HCT116 (cell line): ENCODE measurements around the gene AGL. TPM values are rescaled to one million over a fixed set of nuclear protein-coding genes. Genes with fewer than 3 reads are reported as not detected.

Experiments used
- ATAC-seq: fragments of 200-7000 bp; cut with Tn5 transposase; 2 replicates; pipeline ENCODE4 v1.9.1; 2020; ENCODE audit warnings: mild to moderate bottlenecking, moderate library complexity
- BruUV-seq: library from RNA; stranded (reverse); fragments of 400-500 nt; replicated peaks from 2 replicates; lab custom pipeline; 2021; lab: Mats Ljungman, UMichigan
- CTCF ChIA-PET: fragments of 300-600 bp; sonication (Branson Sonifier 250); formaldehyde crosslinking; loops from one replicate; lab custom pipeline; 2021; ENCODE audit warnings: antibody characterized with exemption; lab: Charles Lee
- POLR2A ChIA-PET: fragments of 300-600, 350-600 bp; sonication (Branson Sonifier 250); formaldehyde crosslinking; loops from one replicate; lab custom pipeline; 2021; ENCODE audit warnings: antibody characterized with exemption; lab: Charles Lee
- RAD21 ChIA-PET, 2 experiments: fragments of 300-600 bp; sonication (Branson Sonifier 250); formaldehyde crosslinking; loops; one replicate each; lab custom pipeline; 2023; ENCODE audit warnings: low total read pairs in 2 of 2; ENCODE audit not compliant: uncharacterized antibody in 2 of 2, unreplicated experiment in 2 of 2, low non-redundant PET in 1 of 2; lab: Charles Lee
- DNase-seq: peaks from one replicate; pipeline ENCODE4 v3.0.0-alpha.2; 2010; ENCODE audit warnings: low read depth, low spot score
- H2AFZ ChIP-seq: fragments of 200-600 bp; shearing (Covaris generic), sonication (generic); 2 replicates; pipeline ENCODE4 v1.6.1; 2017; ENCODE audit warnings: low read depth, mixed run types, mixed read lengths, antibody characterized with exemption, low read length; ENCODE audit not compliant: poor library complexity, severe bottlenecking
- H3K27ac ChIP-seq: 2 replicates; pipeline ENCODE4 v1.5.1; 2012; ENCODE audit warnings: low read depth, low read length
- H3K27me3 ChIP-seq: fragments of 200-600 bp; sonication (generic); 2 replicates; pipeline ENCODE4 v1.6.1; 2016; ENCODE audit warnings: mixed run types, low read length, mixed read lengths; ENCODE audit not compliant: insufficient read depth
- H3K36me3 ChIP-seq, 2 experiments: fragments of 200-500 bp in 1 of 2; fragments of 200-600 bp in 1 of 2; sonication (Bioruptor generic) in 1 of 2; sonication (generic) in 1 of 2; 2 replicates each; pipeline versions ENCODE4 v1.5.1 to v1.6.1; 2014 to 2016; ENCODE audit warnings: low read length in 2 of 2, inconsistent platforms in 1 of 2, mixed read lengths in 1 of 2, mixed run types in 1 of 2; ENCODE audit not compliant: insufficient read depth in 2 of 2, control insufficient read depth in 1 of 2
- H3K4me1 ChIP-seq, 2 experiments: fragments of 200-600 bp in 1 of 2; sonication (generic) in 1 of 2; 2 replicates each; pipeline versions ENCODE4 v1.5.1 to v1.6.1; 2012 to 2017; ENCODE audit warnings: low read length in 2 of 2, inconsistent platforms in 1 of 2, mild to moderate bottlenecking in 1 of 2, mixed read lengths in 1 of 2, mixed run types in 1 of 2, moderate library complexity in 1 of 2; ENCODE audit not compliant: insufficient read depth in 2 of 2, control insufficient read depth in 1 of 2
- H3K4me2 ChIP-seq: fragments of 200-600 bp; sonication (generic); 2 replicates; pipeline ENCODE4 v1.6.1; 2017; ENCODE audit warnings: mixed run types, low read length, mixed read lengths
- H3K4me3 ChIP-seq, 2 experiments: fragments of 200-600 bp in 1 of 2; sonication (generic) in 1 of 2; replicated peaks in 1 of 2; 2 replicates each; pipeline ENCODE4 v1.5.1; 2011 to 2016; ENCODE audit warnings: low read length in 2 of 2, control low read depth in 1 of 2, low read depth in 1 of 2, mild to moderate bottlenecking in 1 of 2, mixed read lengths in 1 of 2, mixed run types in 1 of 2
- H3K79me2 ChIP-seq: fragments of 200-600 bp; sonication (generic); 2 replicates; pipeline ENCODE4 v1.6.1; 2017; ENCODE audit warnings: mild to moderate bottlenecking, mixed run types, low read length, moderate library complexity, mixed read lengths; ENCODE audit not compliant: insufficient read depth
- H3K9ac ChIP-seq: fragments of 200-600 bp; sonication (generic); 2 replicates; pipeline ENCODE4 v1.6.1; 2016; ENCODE audit warnings: low read length, mixed read lengths
- H3K9me2 ChIP-seq: fragments of 200-600 bp; sonication (generic), shearing (Covaris generic); 2 replicates; pipeline ENCODE4 v1.6.1; 2017; ENCODE audit warnings: mixed run types, mild to moderate bottlenecking, moderate library complexity; ENCODE audit not compliant: insufficient read depth
- H3K9me3 ChIP-seq, 2 experiments: fragments of 200-500 bp in 1 of 2; fragments of 200-600 bp in 1 of 2; sonication (Bioruptor generic) in 1 of 2; sonication (generic) in 1 of 2; 2 replicates each; pipeline ENCODE4 v1.6.1; 2014 to 2017; ENCODE audit warnings: low read length in 2 of 2, mixed read lengths in 2 of 2, inconsistent platforms in 1 of 2, low read depth in 1 of 2, mild to moderate bottlenecking in 1 of 2, mixed run types in 1 of 2, moderate library complexity in 1 of 2; ENCODE audit not compliant: control insufficient read depth in 1 of 2, insufficient read depth in 1 of 2
- H4K20me1 ChIP-seq: fragments of 200-600 bp; sonication (generic), shearing (Covaris generic); 2 replicates; pipeline ENCODE4 v1.6.1; 2017; ENCODE audit warnings: mixed run types, mild to moderate bottlenecking, moderate library complexity; ENCODE audit not compliant: insufficient read depth
- CEBPB ChIP-seq: IDR thresholded peaks from 2 replicates; pipeline ENCODE4 v1.6.1; 2012; ENCODE audit warnings: low read depth
- CTCF ChIP-seq, 3 experiments: fragments of 200-600 bp in 1 of 3; sonication (generic) in 1 of 3; IDR thresholded peaks in 2 of 3; conservative IDR thresholded peaks in 1 of 3; 2 replicates each; pipeline ENCODE4 v1.5.1; 2012 to 2017; ENCODE audit warnings: low read depth in 2 of 3, low read length in 2 of 3, antibody characterized with exemption in 1 of 3, borderline replicate concordance in 1 of 3, control low read depth in 1 of 3, mild to moderate bottlenecking in 1 of 3, mixed read lengths in 1 of 3, mixed run types in 1 of 3, moderate library complexity in 1 of 3; ENCODE audit not compliant: insufficient read depth in 1 of 3
- EZH2 ChIP-seq: fragments of 200-600 bp; sonication (generic); IDR thresholded peaks from 2 replicates; pipeline ENCODE4 v1.6.1; 2017; ENCODE audit warnings: antibody characterized with exemption, mixed run types
- EZH2phosphoT487 ChIP-seq: fragments of 200-600 bp; IDR thresholded peaks from 2 replicates; pipeline ENCODE4 v1.6.1; 2018; ENCODE audit warnings: antibody characterized with exemption, borderline replicate concordance
- FOSL1 ChIP-seq: IDR thresholded peaks from 2 replicates; pipeline ENCODE4 v1.6.1; 2012; ENCODE audit warnings: low read depth
- JUND ChIP-seq: IDR thresholded peaks from 2 replicates; pipeline ENCODE4 v1.6.1; 2012
- POLR2A ChIP-seq: IDR thresholded peaks from 2 replicates; pipeline ENCODE4 v1.7.0; 2011; ENCODE audit warnings: borderline replicate concordance; ENCODE audit not compliant: insufficient read depth, insufficient read length; ENCODE audit errors: extremely low read depth
- POLR2AphosphoS5 ChIP-seq: IDR thresholded peaks from 2 replicates; pipeline ENCODE4 v1.6.1; 2011; ENCODE audit warnings: mild to moderate bottlenecking, low read depth, low read length, moderate library complexity
- TCF7L2 ChIP-seq: IDR thresholded peaks from 2 replicates; pipeline ENCODE4 v1.7.0; 2011; ENCODE audit warnings: borderline replicate concordance, inconsistent platforms; ENCODE audit not compliant: insufficient read depth, insufficient read length; ENCODE audit errors: extremely low read depth
- ZBTB33 ChIP-seq: IDR thresholded peaks from 2 replicates; pipeline ENCODE4 v1.6.1; 2011; ENCODE audit warnings: mild to moderate bottlenecking, low read length, moderate library complexity; ENCODE audit not compliant: insufficient replicate concordance; ENCODE audit errors: extremely low read depth
- ZNF274 ChIP-seq: fragments of 200-500 bp; sonication (Bioruptor generic); IDR thresholded peaks from 2 replicates; pipeline ENCODE4 v1.6.1; 2014; ENCODE audit warnings: mild to moderate bottlenecking, low read depth, low read length, inconsistent platforms
- intact Hi-C: fragments of 100-400 bp; cut with micrococcal nuclease; formaldehyde crosslinking; loops from 2 replicates; pipeline ENCODE4 v1.10.0; 2022
- total RNA-seq: library from RNA; stranded (reverse); gene quantifications from one replicate; pipeline ENCODE4 v1.2.1, GENCODE V29; 2021; ENCODE audit not compliant: unreplicated experiment

Gene AGL
- total RNA-seq, 1 experiment from 2014 or later, result 19.4 TPM

- Histone ChIP-seq H2AFZ (no peak overlapping the region), H4K20me1 (no peaks in the 10 kb centered on the region), H3K79me2 (no peaks in the 10 kb centered on the region), H3K9me3 (no peaks in the 10 kb centered on the region), H3K4me1 (no peaks in the 10 kb centered on the region), H3K4me3 (no peak overlapping the region), H3K9me2 (no peaks in the 10 kb centered on the region), H3K4me2 (no peak overlapping the region), H3K36me3 (no peaks in the 10 kb centered on the region), H3K27ac (no peak overlapping the region), H3K9ac (no peak overlapping the region), H3K27me3 (no peaks in the 10 kb centered on the region)
- ChIA-PET CTCF (no interaction called here), RAD21 (no interaction called here), POLR2A (no interaction called here)
- ATAC-seq (no peak), DNase-seq (no peak)
- intact Hi-C loops, result no loop called here
- TF ChIP-seq FOSL1 (no peak), EZH2 (no peak), EZH2phosphoT487 (no peak), POLR2A (no peak), POLR2AphosphoS5 (no peak), JUND (no peak), CTCF (IDR thresholded peaks at IDR 0.05 in 2 of 3, conservative IDR thresholded peaks at IDR 0.05 in 1 of 3; ENCODE audit: borderline replicate concordance in 1 of 3, insufficient read depth in 1 of 3, low read depth in 2 of 3, low read length in 2 of 3) (no peak), CEBPB (no peak), ZNF274 (no peak), TCF7L2 (no peak), ZBTB33 (no peak)
- no TSS peak for BruUV-seq
These were observed 33.5 kb upstream of the AGL start for GRCh38 chr1:99816656-99817055.
